Activated CD4-positive, alpha-beta T cell treated with anti-CD3 and anti-CD28 coated beads, Interleukin-2, Interleukin-4, amounts not matched to agents 100 ng/mL and 50 ng/mL, durations not matched to agents 16 hours and 8 hours (primary cell): ENCODE results near the gene KNDC1.
"Not testable (repeated sequence)": the region's sequence is repeated elsewhere in the genome, so short reads cannot be mapped to it uniquely, and the experiment has no call there.

Experiments
- DNase-seq: peaks from one replicate; pipeline ENCODE4 v3.0.0-alpha.2; 2020; ENCODE audit warnings: low spot score

KNDC1 gene

DNA sequence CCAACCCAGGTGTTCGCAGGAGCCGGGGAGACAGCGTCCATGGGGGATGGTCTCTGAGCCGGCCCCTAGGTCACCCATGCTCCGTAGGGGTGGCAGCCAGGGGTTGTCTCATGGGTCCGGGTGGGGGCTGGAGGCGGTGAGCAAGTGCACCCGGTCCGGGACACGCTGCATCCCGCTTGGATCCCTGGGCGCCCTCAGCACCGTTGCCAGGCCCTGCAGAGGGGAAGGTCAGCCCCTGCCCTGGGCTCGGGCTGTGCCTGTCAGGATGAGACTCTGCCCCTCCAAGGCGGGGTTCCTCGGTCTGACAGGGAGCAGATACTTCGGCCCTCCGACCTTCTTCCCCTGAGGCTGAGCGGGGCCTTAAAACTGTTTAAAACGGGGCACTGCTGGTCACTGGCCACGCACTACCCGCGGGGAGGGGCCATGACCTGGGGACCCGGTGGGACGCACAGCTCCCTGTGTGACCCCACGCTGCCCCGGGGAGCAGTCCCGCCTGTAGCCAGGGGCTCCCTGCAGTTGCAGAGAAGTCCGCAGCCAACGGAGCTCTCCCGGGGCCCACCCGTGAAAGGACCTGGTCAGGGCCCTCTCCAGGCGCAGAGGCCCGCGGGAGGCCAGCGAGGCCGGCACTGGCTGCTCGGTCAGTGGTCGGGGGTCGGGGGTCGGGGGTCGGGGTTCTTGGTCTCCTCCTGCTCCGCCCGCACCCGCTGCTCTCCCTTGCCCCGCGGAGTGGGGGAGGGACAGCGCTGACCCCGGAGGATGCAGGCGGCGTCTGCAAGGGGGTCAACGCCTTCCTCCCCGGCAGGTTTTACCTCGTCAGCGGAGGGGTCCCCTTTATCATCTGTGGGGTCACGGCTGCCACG is 33.4 kb upstream of the KNDC1 start:
- no peak for DNase-seq

DNA sequence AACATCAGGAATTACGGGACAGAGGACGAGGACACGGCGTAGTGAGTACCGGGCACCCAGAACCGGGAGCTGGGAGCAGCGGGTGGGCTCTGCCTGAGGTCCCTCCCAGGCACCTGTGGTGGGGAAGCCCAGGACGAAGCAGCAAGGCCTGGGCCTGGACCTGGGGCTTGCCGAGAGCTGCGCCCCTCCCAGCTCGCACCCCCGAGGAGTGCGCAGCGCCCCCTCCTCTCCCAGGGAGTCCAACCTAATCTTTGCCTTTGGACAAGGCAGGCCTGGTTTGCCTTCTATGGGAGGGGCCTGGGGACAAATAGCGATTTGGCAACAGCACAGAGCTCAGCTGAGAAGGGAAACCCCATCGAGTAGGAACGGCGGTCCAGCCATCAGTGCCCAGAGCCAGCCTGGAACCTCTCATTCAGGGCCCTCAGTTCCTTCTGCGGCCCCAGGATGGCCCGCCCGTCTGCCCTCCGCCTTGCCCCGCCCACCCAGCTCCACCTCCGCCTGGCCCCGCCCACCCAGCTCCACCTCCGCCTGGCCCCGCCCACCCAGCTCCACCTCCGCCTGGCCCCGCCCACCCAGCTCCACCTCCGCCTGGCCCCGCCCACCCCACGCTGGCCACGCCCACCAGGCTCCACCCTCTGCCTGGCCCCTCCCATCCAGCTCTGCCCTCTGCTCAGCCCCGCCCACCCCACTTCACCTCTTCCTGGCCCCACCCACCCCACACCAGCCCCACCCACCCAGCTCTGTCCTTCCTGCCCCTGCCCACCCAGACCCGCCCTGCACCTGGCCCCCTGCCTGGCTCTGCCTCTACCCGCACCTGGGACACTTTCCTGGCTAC is 32.5 kb upstream of the KNDC1 start:
- peak; percentile 13 for DNase-seq

DNA sequence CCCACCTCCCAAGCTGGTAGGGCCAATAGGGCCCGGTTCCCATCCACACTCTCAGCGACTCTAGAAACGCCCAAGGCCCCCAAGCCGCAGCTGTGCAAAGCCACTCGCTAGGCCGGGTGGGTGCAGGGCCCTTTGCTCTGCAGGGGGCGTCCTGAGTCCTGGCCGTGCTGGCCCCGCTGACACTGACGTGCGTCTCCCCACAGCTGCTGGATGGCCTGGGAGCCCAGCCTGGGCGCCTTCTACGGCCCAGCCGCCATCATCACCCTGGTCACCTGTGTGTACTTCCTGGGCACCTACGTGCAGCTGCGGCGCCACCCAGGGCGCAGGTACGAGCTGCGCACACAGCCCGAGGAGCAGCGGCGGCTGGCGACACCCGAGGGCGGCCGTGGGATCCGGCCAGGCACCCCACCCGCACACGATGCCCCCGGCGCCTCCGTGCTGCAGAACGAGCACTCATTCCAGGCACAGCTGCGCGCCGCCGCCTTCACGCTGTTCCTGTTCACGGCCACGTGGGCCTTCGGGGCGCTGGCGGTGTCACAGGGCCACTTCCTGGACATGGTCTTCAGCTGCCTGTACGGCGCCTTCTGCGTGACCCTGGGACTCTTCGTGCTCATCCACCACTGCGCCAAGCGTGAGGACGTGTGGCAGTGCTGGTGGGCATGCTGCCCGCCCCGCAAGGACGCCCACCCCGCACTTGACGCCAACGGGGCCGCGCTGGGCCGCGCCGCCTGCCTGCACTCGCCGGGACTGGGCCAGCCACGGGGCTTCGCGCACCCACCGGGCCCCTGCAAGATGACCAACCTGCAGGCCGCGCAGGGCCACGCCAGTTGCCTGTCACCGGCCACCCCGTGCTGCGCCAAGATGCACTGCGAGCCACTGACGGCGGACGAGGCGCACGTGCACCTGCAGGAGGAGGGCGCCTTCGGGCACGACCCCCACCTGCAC is 31.6 kb upstream of the KNDC1 start:
- no peak for DNase-seq

GRCh38 chr10:133129071-133129858 is 30.8 kb upstream of the KNDC1 start:
- DNase-seq, result no peak

DNA sequence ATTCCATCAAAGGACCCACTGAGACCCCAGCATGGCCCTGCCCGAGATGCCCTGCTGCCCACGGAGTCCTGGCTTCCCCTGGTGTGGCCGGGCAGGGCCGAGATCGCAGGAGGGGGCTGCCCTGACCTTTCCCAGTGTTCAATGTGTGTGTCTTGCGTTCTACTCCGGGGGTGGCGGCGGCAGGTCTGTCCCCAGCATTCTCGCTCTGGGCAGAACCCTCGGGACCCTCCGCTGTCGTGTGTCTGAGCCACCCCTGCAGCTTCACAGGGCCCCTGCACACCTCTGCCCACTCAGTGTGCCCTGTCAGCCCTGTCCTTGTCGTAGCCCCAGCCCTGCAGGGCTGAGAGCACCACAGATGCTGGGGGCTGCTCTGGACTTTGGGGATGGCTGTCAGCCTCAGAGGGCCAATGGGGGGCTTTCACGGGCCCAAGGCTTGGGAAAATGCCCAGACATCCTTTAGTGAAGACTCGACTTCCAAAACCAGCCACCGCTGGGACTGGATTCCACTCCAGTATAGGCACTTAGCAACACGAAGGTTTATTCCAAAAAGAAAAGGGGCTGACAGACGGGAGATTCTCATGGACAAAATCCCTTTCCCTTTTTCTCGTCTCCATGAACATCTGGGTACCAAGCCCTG is 30.0 kb upstream of the KNDC1 start:
- DNase-seq, result no peak

- DNase-seq, result no peak
Measured at GRCh38 chr10:133130602-133131001, 29.4 kb upstream of the KNDC1 start.

DNA sequence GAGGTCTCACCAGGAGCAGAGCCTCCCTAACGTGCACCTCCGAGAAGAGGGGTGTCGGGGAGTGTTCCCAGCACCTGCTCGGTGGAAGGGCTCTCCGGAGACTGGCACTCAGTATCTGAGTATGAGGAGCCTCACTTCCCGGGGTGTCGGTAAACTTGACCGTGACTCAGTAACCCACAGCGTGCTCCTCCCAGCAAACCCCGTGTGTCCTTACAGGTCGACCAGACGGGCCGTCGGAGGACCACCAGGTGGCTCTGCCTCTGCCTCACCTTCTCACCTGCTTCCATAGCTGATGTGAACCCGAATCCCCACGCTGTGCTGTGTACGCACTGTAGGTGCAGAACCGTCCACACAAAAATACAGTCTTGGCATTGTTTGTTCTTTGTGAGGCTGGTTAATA is 29.0 kb upstream of the KNDC1 start:
- no peak for DNase-seq

DNA sequence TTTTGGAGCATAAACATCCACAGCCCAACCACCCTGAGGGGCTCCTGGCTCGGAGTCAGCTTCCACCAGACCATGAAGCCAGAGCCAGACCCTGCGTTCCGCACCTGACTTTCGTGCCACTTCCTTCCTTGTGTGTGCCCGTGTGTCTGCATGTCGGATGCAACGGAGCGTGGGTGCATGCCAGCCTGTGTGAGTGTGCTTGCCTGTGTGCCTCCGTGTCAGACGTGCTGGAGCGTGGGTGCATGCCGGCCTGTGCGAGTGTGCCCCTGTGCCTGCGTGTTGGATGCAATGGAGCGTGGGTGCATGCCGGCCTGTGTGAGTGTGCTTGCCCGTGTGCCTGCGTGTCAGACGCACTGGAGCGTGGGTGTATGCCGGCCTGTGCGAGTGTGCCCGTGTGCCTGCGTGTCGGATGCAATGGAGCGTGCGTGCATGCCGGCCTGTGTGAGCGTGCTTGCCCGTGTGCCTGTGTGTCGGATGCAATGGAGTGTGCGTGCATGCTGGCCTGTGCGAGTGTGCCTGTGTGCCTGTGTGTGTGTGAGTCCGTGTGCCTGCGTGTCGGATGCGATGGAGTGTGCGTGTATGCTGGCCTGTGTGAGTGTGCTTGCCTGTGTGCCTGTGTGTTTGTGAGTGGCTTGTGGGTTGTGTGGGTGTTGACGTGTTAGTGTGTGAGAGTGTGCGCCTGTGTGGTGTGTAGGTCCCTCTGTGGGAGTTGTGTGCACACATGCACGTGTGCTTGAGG is 28.1 kb upstream of the KNDC1 start:
- no peak for DNase-seq

DNA sequence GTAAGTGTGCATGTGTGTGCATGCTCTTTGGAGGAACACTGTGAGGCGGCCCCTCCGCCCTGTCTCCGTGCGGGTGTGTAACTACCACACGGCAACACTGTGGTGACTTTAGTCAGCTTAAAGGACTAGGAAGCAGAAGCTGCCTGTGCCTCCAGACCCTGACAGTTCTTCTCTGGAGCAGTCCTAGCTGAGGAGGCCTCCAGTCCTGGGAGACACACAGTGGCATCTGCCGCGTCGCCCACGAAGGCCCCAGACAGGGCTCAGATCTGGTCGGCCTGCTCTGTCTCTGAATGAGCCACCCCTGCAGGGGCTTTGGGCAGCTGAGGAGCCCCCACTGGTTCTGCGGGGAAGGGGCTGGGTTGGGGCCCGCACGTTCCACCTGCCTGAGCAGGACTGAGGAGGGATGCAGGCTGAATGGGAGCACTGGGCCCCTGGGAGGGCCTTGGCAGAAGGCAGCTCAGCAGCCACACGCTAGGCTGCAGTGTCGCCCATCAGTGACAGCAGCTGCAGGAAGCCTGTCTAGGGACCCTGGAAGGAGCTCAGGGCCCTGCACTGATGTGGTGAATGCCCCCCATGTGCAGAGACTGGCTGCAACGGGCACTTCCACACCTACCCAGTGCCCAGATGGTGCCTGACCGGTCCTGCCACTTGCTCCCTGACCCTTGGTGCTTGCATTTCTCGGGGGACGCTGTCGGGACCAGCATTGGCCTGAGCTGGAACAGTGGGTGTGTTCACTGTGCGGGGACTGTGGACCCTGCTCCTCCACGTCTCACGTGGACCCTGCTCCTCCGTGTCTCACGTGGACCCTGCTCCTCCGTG is 27.3 kb upstream of the KNDC1 start:
- no peak for DNase-seq

DNA sequence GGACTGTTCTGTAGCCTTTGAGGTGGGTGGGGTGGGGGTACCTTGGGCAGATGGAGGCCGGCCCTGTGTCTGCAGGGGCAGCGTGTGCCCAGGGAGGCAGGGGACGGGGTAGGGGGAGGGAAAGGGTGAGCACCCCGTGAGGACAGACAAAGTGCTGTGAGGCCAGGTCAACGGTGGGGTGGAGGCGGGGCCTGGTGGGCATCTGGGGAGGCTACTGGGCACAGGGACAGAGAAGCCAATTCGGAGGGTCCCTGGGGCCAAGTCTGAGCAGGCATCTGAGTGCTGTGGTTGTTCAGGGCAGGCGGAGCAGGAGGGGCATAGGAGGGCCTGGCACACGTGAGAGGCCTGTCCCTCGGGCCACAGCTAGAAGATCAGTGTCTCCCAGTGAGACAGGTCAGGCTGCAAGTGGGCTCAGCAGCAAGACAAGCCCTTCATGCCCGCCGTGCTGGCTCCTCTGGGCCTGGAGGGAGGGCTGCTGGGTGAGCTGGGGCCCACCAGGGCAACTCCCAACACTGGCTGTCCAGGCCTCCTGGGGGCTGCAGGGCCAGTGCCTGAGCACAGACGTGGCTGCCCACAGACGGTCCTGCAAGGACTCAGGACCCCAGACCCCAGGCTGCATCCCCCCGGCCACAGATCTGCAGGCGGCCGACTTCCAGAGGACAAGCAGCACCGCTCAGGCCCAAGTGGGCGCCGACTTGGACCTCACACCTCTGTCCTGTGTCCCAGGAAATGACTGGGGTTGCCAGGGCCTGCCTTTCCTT is 26.4 kb upstream of the KNDC1 start:
- no peak for DNase-seq

DNA sequence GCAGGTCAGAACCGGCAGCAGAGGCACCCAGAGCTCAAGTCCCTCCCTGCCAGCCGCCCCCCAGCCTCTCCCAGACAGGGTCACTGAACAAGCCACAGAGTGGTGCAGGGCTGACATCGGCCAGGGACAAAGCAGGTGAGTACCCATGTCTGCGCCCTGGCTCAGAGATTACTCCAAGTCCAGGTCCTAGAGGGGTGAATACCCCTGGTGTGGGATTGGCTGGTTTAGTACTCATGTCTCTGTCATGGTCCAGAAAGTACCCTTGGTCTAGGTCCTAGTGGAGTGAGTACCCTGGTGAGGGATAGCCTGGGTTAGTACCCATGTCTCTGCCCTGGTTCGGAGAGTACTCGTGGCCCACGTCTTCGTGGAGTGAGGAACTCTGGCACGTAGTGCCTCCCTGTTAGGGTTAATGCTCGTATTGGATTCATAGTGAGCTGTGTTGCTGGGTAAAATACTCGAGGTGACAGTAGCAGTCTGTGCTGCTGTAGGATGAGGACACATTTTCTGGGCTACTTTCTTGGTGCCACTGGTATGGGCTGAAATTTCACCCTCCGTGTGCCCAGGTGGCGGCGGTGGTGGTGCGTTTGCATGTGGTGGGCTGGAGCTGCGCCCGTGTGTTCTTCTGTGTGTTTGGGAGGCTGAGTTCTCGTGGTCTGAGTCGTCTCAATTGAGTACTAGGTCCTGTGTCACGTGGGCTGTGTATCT is 25.5 kb upstream of the KNDC1 start:
- no peak for DNase-seq

DNA sequence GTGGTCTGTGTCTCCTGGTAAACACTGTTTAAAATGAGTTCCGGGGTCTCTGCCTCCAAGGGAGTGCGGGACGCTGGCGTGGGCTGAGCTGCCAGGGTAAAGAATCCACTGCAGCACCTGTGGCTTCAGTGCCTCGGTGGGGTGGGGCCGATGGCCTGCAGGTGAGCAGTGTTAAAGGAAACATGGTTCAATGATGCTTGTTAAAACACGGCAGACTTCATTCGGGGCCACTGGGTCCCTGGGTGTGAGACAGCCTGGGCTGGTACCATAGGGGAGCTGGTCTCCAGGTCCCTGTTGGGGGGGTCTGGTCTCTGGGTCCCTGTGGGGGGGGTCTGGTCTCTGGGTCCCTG is 24.9 kb upstream of the KNDC1 start:
- no peak for DNase-seq

DNA sequence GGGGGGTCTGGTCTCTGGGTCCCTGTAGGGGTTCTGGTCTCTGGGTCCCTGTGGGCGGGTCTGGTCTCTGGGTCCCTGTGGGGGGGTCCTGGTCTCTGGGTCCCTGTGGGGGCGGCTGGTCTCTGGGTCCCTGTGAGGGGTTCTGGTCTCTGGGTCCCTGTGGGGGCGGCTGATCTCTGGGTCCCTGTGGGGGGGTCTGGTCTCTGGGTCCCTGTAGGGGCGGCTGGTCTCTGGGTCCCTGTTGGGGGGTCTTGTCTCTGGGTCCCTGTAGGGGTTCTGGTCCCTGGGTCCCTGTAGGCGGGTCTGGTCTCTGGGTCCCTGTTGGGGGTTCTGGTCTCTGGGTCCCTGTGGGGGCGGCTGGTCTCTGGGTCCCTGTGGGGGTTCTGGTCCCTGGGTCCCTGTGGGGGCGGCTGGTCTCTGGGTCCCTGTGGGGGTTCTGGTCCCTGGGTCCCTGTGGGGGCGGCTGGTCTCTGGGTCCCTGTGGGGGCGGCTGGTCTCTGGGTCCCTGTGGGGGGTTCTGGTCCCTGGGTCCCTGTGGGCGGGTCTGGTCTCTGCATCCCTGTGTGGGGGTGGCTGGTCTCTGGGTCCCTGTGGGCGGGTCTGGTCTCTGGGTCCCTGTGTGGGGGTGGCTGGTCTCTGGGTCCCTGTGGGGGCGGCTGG is 22.4 kb upstream of the KNDC1 start:
- not testable (repeated sequence) for DNase-seq

DNA sequence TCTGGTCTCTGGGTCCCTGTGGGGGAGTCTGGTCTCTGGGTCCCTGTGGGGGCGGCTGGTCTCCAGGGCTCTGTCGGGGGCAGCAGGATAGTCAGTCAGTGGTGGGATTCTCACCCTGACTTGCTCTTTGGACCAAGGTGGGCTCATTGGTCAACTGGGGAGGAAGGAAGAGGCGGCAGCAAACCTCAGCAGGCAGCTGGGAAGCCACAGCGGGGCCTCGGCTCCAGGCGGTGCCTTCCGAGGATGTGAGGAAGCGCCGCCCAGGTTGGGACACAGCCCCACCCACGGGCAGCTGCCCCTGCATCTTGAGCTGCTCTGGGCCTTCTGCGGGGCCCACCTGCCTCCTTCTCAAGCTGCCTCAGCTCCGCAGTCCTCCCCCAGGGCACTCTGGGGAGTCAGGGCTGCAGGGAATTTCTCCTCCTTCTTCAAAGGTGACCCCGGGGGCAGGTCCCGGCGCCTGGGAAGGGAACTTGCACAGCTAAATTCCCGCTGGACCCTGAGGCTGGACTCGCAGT is 20.4 kb upstream of the KNDC1 start:
- DNase-seq, result no peak

GRCh38 chr10:133140417-133141143 is 19.4 kb upstream of the KNDC1 start:
- no peak for DNase-seq

DNA sequence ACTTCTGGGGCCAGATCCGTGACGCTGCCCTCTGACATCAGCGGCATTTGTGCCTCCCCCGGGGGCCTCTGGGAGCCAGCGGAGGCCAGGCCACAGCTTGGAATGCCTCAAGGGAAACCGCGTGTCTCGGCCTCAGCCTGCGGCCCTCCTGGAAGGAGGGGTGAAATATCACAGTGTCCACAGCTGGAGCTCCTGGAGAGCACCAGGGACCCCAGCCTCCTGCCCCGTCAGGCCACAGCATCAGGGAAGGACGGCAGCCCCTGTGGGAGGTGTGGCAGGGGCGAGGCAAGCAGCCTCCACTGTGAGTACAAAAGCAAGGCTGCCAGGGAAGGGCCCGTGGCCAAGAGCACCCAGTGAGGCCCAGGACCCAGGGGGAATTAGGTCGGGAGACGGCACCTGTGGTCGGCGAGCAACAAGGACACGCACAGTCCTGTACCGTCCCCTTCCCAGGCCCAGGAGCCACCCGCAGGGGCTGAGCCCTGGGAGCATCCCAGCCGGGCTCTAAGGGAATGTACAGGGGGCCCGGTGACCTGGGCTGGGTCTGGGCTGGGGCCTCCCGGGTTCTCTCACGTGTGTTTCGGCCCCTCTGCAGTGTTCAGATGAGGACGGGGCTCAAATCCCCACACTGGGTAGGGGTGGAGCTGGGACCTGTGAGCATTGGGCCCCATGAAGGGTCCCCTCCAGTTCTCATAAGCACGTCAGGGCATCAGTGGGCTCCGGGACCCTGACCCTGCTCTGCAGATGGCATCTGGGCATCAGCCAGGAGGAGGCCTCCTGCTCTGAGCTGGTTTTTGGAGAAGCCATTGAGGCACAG is 18.7 kb upstream of the KNDC1 start:
- no peak for DNase-seq
